H9 (cell line): ENCODE results near the gene LPGAT1. TPM values are rescaled to one million over a fixed set of nuclear protein-coding genes. Genes with fewer than 3 reads are reported as not detected.
A peak's percentile ranks its signal among the peaks of the same experiment; 100 is the strongest.

Source experiments
- DNase-seq: peaks from one replicate; pipeline ENCODE4 v3.0.0-alpha.2; 2017
- H2AFZ ChIP-seq: one replicate; pipeline ENCODE4 v1.6.1; 2013; ENCODE audit warnings: mild to moderate bottlenecking, low read length, control low read depth, moderate library complexity
- H2AK5ac ChIP-seq: 2 replicates; pipeline ENCODE4 v1.6.1; 2013; ENCODE audit warnings: low read length, control low read depth, mixed read lengths; ENCODE audit not compliant: insufficient read length
- H2BK120ac ChIP-seq: one replicate; pipeline ENCODE4 v1.6.1; 2013; ENCODE audit warnings: low read depth, mild to moderate bottlenecking, low read length, control low read depth, inconsistent platforms; ENCODE audit not compliant: poor library complexity, severe bottlenecking
- H2BK12ac ChIP-seq: 2 replicates; pipeline ENCODE4 v1.6.1; 2013; ENCODE audit warnings: low read length, control low read depth, mixed read lengths, low read depth; ENCODE audit not compliant: insufficient read length
- H2BK15ac ChIP-seq: 2 replicates; pipeline ENCODE4 v1.6.1; 2013; ENCODE audit warnings: low read depth, low read length, control low read depth
- H2BK20ac ChIP-seq: one replicate; pipeline ENCODE4 v1.6.1; 2013; ENCODE audit warnings: low read depth, mild to moderate bottlenecking, low read length, control low read depth, inconsistent platforms; ENCODE audit not compliant: poor library complexity, severe bottlenecking
- H2BK5ac ChIP-seq: 2 replicates; pipeline ENCODE4 v1.6.1; 2013; ENCODE audit warnings: low read length, control low read depth, mixed read lengths; ENCODE audit not compliant: insufficient read length
- H3K14ac ChIP-seq: 2 replicates; pipeline ENCODE4 v1.6.1; 2013; ENCODE audit warnings: low read length, control low read depth; ENCODE audit not compliant: insufficient read depth
- H3K18ac ChIP-seq: 2 replicates; pipeline ENCODE4 v1.6.1; 2013; ENCODE audit warnings: low read depth, mild to moderate bottlenecking, mixed read lengths, low read length, control low read depth; ENCODE audit not compliant: insufficient read length
- H3K23ac ChIP-seq: 2 replicates; pipeline ENCODE4 v1.6.1; 2013; ENCODE audit warnings: low read length, control low read depth, mixed read lengths, low read depth; ENCODE audit not compliant: insufficient read length
- H3K23me2 ChIP-seq: 2 replicates; pipeline ENCODE4 v1.6.1; 2013; ENCODE audit warnings: low read depth, mild to moderate bottlenecking, mixed read lengths, low read length, control low read depth; ENCODE audit not compliant: insufficient read length, poor library complexity, severe bottlenecking
- H3K27ac ChIP-seq: 2 replicates; pipeline ENCODE4 v1.5.1; 2013; ENCODE audit warnings: low read length, control low read depth, mixed read lengths, low read depth; ENCODE audit not compliant: insufficient read length
- H3K27me3 ChIP-seq: 2 replicates; pipeline ENCODE4 v1.6.1; 2013; ENCODE audit warnings: low read length, control low read depth, inconsistent platforms; ENCODE audit not compliant: insufficient read depth
- H3K4ac ChIP-seq: 2 replicates; pipeline ENCODE4 v1.6.1; 2013; ENCODE audit warnings: low read depth, mild to moderate bottlenecking, control low read depth, inconsistent platforms, low read length, moderate library complexity
- H3K4me1 ChIP-seq: 2 replicates; pipeline ENCODE4 v1.6.1; 2013; ENCODE audit warnings: low read length, control low read depth, inconsistent platforms; ENCODE audit not compliant: insufficient read depth
- H3K4me2 ChIP-seq: 2 replicates; pipeline ENCODE4 v1.6.1; 2013; ENCODE audit warnings: low read length, control low read depth, mixed read lengths; ENCODE audit not compliant: insufficient read length, insufficient read depth
- H3K56ac ChIP-seq: 2 replicates; pipeline ENCODE4 v1.6.1; 2013; ENCODE audit warnings: low read depth, mild to moderate bottlenecking, mixed read lengths, low read length, control low read depth; ENCODE audit not compliant: insufficient read length
- H3K79me1 ChIP-seq: 2 replicates; pipeline ENCODE4 v1.6.1; 2013; ENCODE audit warnings: low read depth, mild to moderate bottlenecking, moderate library complexity, low read length, control low read depth, inconsistent platforms; ENCODE audit not compliant: insufficient read depth, poor library complexity, severe bottlenecking
- H3K79me2 ChIP-seq: 2 replicates; pipeline ENCODE4 v1.6.1; 2013; ENCODE audit warnings: low read length, control low read depth, inconsistent platforms; ENCODE audit not compliant: insufficient read depth
- H3K9ac ChIP-seq: 2 replicates; pipeline ENCODE4 v1.6.1; 2013; ENCODE audit warnings: low read length, control low read depth, mixed read lengths; ENCODE audit not compliant: insufficient read length; ENCODE audit errors: extremely low read depth
- H3K9me3 ChIP-seq: one replicate; pipeline ENCODE4 v1.6.1; 2013; ENCODE audit warnings: low read depth, low read length, inconsistent platforms; ENCODE audit not compliant: control insufficient read depth
- H3T11ph ChIP-seq: one replicate; pipeline ENCODE4 v1.6.1; 2013; ENCODE audit warnings: mild to moderate bottlenecking, low read length, control low read depth, inconsistent platforms
- H4K20me1 ChIP-seq: one replicate; pipeline ENCODE4 v1.6.1; 2013; ENCODE audit not compliant: control insufficient read depth, insufficient read length, insufficient read depth
- H4K5ac ChIP-seq: 2 replicates; pipeline ENCODE4 v1.6.1; 2013; ENCODE audit warnings: low read depth, mild to moderate bottlenecking, mixed read lengths, low read length, control low read depth; ENCODE audit not compliant: insufficient read length
- H4K8ac ChIP-seq: replicated peaks from 2 replicates; pipeline ENCODE4 v1.6.1; 2013; ENCODE audit warnings: low read length, control low read depth, mixed read lengths, low read depth; ENCODE audit not compliant: insufficient read length
- H4K91ac ChIP-seq: 2 replicates; pipeline ENCODE4 v1.6.1; 2013; ENCODE audit warnings: low read depth, mild to moderate bottlenecking, moderate library complexity, mixed read lengths, low read length, control low read depth; ENCODE audit not compliant: insufficient read length
- H3K27ac Mint-ChIP-seq, 3 experiments: 2 replicates in 2 of 3; 3 replicates in 1 of 3; pipeline ENCODE4 v1.8.0; 2020 to 2021; ENCODE audit warnings: mixed read lengths in 3 of 3, mild to moderate bottlenecking in 1 of 3, moderate library complexity in 1 of 3
- H3K27me3 Mint-ChIP-seq: 2 replicates; pipeline ENCODE4 v1.8.0; 2021; ENCODE audit warnings: low read depth, mild to moderate bottlenecking, moderate library complexity, mixed read lengths
- H3K36me3 Mint-ChIP-seq, 3 experiments: 2 replicates in 2 of 3; 3 replicates in 1 of 3; pipeline ENCODE4 v1.8.0; 2020 to 2021; ENCODE audit warnings: low read depth in 3 of 3, mixed read lengths in 3 of 3; ENCODE audit not compliant: insufficient read depth in 1 of 3
- H3K4me1 Mint-ChIP-seq, 2 experiments: 2 replicates each; pipeline ENCODE4 v1.8.0; 2020; ENCODE audit warnings: mixed read lengths in 2 of 2
- H3K4me3 Mint-ChIP-seq, 2 experiments: 2 replicates in 1 of 2; 3 replicates in 1 of 2; pipeline ENCODE4 v1.8.0; 2020 to 2021; ENCODE audit warnings: mild to moderate bottlenecking in 2 of 2, mixed read lengths in 2 of 2, moderate library complexity in 1 of 2
- H3K9me3 Mint-ChIP-seq, 2 experiments: 2 replicates in 1 of 2; 3 replicates in 1 of 2; pipeline ENCODE4 v1.8.0; 2020; ENCODE audit warnings: mild to moderate bottlenecking in 2 of 2, mixed read lengths in 2 of 2, moderate library complexity in 1 of 2
- CTCF ChIP-seq: fragments of 200-600 bp; sonication (generic); conservative IDR thresholded peaks from 3 replicates; pipeline ENCODE4 v1.8.0; 2021; ENCODE audit warnings: antibody characterized with exemption, mild to moderate bottlenecking
- WGBS: extraction: QIAGEN DNeasy Blood & Tissue Kit; methylation state at CpG from one replicate; pipeline ENCODE4 v1.1.7; 2013; ENCODE audit warnings: missing lambda C conversion rate, low lambda C conversion rate, mixed read lengths; ENCODE audit not compliant: insufficient read length; ENCODE audit errors: extremely low coverage; 5-methylcytosine and 5-hydroxymethylcytosine counted together
- long read RNA-seq: library from polyadenylated mRNA; unstranded; transcript quantifications from one replicate; pipeline ENCODE4 v2.0.0, GENCODE V29; 2020
- total RNA-seq: library from RNA; stranded (reverse); gene quantifications from 2 replicates; pipeline ENCODE4 v1.2.1, GENCODE V29; 2021

Gene LPGAT1
- total RNA-seq: 12.2 and 17.4 TPM in 2 replicates
- long read RNA-seq, full-length matches to known transcripts: 3 of 10 reads
- long read RNA-seq, partial matches to known transcripts: 1 of 10 reads
- long read RNA-seq, other reads (novel, unspliced or antisense): 6 of 10 reads

GRCh38 chr1:211830328-211831142, at the start of gene LPGAT1:
TSS of gene LPGAT1 (minus strand) at chr1:211830763. CDS start at chr1:211829296, 1,467 bp downstream.
- Histone ChIP-seq H2BK15ac (no peak within 1 kb of the TSS), H3K56ac (no peak within 1 kb of the TSS), H3K9me3 (no peaks in the 10 kb centered on the region), H4K5ac (no peak within 1 kb of the TSS), H2AFZ (peak within 1 kb of the TSS; percentile 34), H2BK5ac (no peak within 1 kb of the TSS), H2BK12ac (no peak within 1 kb of the TSS), H3K18ac (no peak within 1 kb of the TSS), H3K4me2 (peak within 1 kb of the TSS; percentile 89), H3K23ac (no peak within 1 kb of the TSS), H3K27ac (no peak within 1 kb of the TSS), H2BK120ac (no peak within 1 kb of the TSS), H2BK20ac (no peak within 1 kb of the TSS), H3K14ac (no peak within 1 kb of the TSS), H3K27me3 (no peaks in the 10 kb centered on the region; the same call in 1 of the 2 replicates), H3T11ph (no peak within 1 kb of the TSS), H3K4ac (no peak within 1 kb of the TSS), H2AK5ac (no peak within 1 kb of the TSS), H3K9ac (peak within 1 kb of the TSS; percentile 50), H4K20me1 (no peaks in the 10 kb centered on the region), H3K79me2 (no peaks in the 10 kb centered on the region), H4K8ac (no peak within 1 kb of the TSS), H4K91ac (no peak within 1 kb of the TSS), H3K4me1 (no peaks in the 10 kb centered on the region), H3K23me2 (peaks cover 11% of the 10 kb centered on the region), H3K79me1 (no peaks in the 10 kb centered on the region)
- H3K36me3 Mint-ChIP-seq: no peaks in the 10 kb centered on the region
- peaks cover 15 to 17% of the 10 kb centered on the region in 2 experiments for H3K4me1 Mint-ChIP-seq
- H3K4me3 Mint-ChIP-seq: peak within 1 kb of the TSS; percentile 78 to 95
- H3K27me3 Mint-ChIP-seq: peaks cover 20% of the 10 kb centered on the region
- H3K27ac Mint-ChIP-seq: no peak within 1 kb of the TSS
- whole genome bisulfite sequencing: no CpG with 5 or more reads among the region's 88 CpGs
- DNase-seq: peak; percentile 80
- H3K9me3 Mint-ChIP-seq: no peaks in the 10 kb centered on the region
- TF ChIP-seq CTCF: peak; percentile 67
